ELR (cell line): ENCODE measurements around the gene NEURL3.

Experiments used
- DNase-seq: peaks from one replicate; pipeline ENCODE4 v3.0.0-alpha.2; 2015; ENCODE audit warnings: low read depth

The NEURL3 gene

DNA sequence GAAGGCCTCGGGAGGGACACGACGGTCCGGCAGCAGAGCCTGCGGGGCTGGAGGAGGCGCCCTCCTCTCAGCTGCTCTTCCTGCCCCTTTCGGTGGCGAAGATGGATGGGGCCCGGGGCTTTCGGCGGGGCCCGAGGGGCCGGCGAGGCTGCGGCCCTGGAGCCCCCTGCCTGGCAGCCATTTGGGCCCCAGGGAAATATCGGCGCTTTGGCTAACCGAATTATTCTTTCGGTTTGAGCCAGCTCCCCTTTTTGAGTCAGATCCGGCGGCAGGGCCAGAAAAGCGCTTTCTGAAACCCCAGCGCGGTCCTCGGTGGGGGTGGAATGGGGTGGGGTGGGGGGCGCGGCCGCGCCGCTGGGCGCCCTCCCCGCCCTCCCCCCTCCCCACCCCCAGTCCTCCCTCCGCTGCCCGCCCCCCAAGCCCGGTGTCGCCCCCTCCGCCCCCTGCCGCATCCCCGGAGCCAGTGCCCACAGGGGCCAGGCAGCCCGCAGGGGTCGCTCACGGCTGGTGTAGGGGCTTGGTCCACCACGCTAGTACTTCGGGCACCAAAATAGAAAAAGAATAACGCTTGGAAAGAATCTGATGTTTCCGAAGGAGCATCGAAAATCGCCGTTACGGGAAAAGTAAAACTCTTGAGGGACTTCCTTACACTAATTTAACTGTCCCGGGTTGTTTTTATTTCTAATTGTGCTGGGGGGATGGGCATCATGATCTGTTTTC is 22.3 kb upstream of the NEURL3 start:
- DNase-seq = peak; percentile 55

DNA sequence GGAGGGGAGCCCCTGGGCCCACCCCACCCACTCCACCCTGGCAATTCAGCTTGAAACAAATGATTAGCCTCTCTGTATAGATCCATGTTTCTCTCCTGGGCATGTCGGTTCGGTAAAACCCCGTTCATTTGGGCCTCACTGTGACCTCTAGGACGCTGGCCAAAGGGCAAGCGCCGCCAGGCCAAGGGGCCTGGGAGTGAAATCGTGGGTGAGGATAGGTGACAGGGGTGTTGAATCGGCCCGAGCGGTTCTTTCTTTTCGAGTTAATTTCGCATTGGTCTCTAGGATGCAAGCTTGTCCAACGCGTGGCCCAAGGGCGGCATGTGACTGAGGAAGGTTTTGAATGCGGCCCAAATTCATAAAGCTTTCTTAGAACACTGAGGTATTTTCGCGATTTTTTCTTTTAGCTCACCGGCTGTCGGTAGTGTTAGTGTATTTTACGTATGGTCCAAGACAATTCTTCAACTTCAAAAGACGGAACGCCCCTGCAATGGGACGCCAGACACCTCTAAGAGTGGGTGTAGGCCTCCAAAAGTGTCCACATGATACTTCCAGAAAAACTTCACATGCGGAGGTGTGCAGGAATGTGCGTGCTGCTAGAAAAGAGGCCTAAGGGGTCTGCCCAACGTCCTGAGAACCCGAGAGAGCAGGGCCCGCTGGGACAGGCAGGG is 21.6 kb upstream of the NEURL3 start:
- DNase-seq = no peak

GRCh38 chr2:96526101-96526591 is 21.0 kb upstream of the NEURL3 start:
- no peak for DNase-seq

- no peak for DNase-seq
These were observed 20.0 kb upstream of the NEURL3 start for GRCh38 chr2:96525211-96525507.

DNA sequence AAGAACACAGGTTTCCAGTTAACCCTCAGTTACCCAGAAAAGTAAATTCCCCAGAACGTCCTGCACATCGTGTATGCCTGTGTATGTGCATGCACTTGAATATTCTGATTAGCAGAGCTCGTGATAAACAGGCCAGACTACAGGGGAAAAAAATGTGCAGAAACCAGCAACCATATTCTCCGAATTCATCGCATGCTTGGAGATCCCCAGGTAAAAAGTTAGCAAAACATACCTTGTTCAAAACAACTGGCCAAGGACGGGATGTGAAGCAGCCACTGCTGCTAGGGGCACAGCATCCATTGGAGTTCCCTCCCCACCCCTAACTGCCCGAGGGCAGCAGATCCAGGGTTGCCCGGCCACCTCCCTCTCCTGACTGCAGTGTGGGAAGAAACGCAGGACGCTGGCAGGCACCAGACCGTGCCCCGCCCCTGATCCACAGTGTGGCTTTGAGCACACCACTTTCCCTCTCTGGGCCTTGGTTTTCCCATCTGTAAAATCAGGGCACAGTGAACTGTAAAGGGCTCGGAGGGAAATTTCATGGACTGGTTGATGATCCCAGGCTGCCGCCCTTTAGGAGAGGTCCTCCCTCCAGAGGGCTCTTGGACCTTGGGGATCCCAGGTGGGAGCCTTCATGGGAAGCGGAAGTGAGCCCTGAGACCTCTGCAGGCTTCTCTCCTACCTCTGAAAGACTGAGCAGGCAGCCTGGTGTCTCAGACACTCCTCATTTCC is 19.5 kb upstream of the NEURL3 start:
- no peak for DNase-seq

GRCh38 chr2:96523659-96524481 is 18.7 kb upstream of the NEURL3 start:
- DNase-seq = peak; percentile 7

DNA sequence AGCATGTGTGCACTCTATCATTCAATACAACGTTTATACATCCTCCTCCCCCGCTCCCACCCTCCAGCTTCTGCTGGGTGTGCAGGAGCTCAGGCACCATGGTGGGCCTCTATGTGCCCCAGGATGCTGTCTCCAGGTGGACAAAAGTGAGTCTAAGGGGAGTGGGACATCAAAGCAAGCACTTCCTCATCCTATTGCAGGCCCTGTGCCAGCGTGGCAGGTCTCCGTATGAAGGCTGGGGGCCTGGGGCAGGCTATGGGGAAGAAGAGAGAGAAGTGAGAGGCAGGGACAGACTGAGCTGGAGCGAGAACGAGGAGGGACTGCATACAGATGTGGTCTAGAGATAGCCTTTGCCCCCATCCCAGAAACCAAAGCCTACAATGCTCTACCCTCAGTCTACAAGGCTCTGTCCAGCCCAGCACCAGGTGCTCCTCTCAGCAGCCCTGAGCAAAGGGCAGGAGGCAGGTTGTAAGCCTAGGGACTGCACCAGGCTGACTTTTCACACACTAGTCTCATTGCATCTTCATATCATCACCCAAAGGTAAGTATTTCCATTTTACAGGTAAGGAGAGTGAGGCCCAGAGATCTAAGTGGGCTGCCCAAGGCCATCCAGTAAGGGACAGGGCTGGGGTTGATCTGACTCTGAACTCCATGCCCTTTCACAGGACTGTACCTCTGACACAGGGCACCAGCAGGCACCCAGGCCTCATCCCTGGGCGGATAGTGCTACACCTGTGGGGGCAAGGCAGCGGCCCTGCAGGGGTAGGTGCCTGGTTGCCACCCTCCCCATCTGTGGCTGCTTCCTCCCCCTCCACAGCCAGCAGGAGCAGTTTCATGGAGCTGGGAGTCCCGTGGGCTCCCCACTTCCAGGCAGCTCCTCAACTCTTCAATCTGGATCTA is 17.4 kb upstream of the NEURL3 start:
- no peak for DNase-seq

DNA sequence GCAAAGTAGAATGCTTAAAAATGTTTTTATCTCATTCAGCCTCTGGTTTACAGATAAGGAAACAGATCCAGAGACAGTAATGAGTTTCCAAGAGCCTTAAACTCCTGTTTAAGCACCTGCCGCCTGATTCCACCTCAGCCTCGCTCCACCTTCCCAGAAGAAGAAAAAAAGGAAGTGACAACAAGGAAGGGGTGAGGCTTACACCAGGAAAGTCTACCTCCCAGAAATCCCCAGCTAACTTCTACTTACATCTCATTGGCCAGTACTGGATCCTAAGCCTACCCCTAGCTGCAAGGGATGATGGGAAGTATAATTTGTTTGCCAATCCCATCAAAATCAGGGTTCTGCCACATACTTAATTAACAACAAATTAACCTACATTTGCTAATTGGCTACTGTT is 16.1 kb upstream of the NEURL3 start:
- DNase-seq = no peak

DNA sequence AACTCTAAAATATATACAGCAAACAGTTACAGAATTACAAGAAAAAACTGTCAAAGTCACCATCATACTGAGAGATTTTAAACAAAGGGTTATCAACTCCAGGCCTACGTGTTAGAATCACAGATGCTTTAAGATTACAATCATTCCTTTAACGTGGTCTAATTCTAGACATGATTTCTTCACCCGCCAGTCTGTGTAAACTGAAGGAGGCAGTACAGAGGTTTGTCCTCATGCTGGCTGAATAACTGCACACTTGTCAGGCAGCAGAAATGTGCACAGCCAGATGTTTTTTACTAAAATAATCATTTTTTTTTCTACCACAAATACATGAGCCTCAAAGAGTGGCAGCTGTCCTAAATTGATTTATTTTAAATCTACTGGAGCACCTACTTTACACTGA is 15.5 kb upstream of the NEURL3 start:
- no peak for DNase-seq

GRCh38 chr2:96520231-96520630 is 15.1 kb upstream of the NEURL3 start:
- no peak for DNase-seq

GRCh38 chr2:96517079-96517478 is 11.9 kb upstream of the NEURL3 start:
- no peak for DNase-seq

GRCh38 chr2:96514521-96514920 is 9.4 kb upstream of the NEURL3 start:
- DNase-seq = no peak

- DNase-seq = no peak
These were observed 7.2 kb upstream of the NEURL3 start for GRCh38 chr2:96512341-96512740.

DNA sequence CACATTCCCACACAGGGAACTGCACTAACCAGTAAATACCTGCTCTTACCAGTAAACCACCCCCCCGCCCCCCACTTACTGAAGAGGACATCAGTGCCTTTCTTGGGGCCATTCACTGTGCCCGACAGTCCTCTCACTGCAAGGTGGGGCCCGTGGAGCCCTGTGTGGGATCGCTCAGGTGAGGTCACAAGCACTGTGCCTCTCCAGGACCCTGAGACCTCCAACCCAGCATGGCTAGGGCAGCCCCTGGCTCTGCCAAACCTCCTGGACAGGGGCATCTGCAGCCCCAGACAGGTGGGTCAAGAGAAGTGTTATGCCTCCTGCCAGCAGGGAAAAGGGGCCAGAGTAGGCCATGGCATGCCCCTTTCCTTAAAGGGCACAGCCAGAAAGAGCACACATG is 6.7 kb upstream of the NEURL3 start:
- DNase-seq = no peak

GRCh38 chr2:96510931-96511595 is 5.9 kb upstream of the NEURL3 start:
- DNase-seq = no peak

GRCh38 chr2:96509847-96510230 is 4.7 kb upstream of the NEURL3 start:
- no peak for DNase-seq

GRCh38 chr2:96509114-96509846 is 4.1 kb upstream of the NEURL3 start:
- DNase-seq = peak; percentile 92

DNA sequence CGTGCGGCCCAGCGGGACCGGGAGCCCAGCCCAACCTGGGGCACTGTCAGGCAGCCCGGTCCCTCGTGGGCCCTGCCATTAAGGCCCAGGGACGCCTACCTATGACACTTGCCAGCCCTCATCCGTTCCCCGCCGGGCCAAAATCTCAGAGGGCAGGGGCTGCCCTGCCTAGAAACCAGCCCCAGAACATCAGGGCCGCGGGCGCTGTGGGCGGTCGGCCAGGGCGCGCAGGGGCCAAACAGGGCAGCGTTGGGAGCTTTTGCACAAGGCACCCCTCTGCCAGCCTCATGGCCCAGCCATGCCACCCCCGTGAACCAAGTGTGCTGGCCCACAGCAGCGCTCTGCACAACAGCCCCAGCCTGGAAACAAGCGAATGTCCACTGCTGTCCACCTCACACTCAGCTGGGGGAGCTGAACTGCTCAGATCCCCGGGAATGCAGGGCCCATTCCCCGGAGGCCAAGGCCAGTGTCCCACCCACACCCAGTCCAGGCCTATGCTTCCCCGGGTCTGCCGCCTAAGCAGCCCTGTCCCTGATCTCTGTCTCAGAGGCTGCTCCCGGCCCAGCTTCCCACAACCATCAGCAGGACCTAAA is 3.5 kb upstream of the NEURL3 start:
- no peak for DNase-seq

- peak; percentile 75 for DNase-seq
These were observed 2.9 kb upstream of the NEURL3 start for GRCh38 chr2:96507957-96508520.
